HG03565 (cell line): Measurements from ENCODE around the gene PLIN3.
"Not testable (repeated sequence)": the region's sequence is repeated elsewhere in the genome, so short reads cannot be mapped to it uniquely, and the experiment has no call there.

Experiments used
- ATAC-seq: cut with Tn5 transposase; IDR thresholded peaks from one replicate; pipeline ENCODE4 v1.9.1; 2021; ENCODE audit warnings: mild to moderate bottlenecking, moderate library complexity; ENCODE audit not compliant: unreplicated experiment

PLIN3 gene

DNA sequence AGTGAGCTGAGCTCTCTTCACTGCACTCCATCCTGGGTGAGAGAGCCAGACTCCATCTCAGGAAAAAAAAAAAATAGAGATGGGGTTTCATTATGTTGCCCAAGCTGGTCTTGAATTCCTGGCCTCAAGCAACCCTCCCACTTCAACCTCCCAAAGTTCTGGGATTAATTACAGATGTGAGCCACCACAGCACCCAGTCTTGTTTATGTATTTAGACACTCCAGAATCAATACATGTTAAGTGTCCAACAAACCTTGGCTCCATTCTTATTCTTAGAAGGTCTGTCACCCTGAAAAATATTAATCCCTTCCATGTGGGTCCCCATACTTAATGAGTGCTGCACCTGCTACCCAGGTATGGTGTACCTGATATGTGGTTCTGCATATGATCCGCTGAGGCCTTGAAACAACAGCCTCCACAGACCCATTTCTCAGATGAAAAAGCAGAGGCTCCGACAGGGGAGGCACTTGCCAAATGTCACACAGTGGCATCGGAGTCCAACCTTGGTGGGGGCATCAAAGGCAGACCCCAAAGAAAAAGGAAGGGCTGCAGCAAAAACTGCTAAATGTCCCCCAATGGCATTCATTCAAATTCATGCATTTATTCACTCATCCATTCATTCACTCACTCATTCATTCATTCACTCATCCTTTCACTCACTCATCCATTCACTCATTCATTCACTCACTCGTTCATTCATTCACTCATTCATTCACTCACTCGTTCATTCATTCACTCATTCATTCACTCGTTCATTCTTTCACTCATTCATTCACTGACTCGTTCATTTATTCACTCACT, 52.6 kb downstream of the PLIN3 start:
- no peak for ATAC-seq

DNA sequence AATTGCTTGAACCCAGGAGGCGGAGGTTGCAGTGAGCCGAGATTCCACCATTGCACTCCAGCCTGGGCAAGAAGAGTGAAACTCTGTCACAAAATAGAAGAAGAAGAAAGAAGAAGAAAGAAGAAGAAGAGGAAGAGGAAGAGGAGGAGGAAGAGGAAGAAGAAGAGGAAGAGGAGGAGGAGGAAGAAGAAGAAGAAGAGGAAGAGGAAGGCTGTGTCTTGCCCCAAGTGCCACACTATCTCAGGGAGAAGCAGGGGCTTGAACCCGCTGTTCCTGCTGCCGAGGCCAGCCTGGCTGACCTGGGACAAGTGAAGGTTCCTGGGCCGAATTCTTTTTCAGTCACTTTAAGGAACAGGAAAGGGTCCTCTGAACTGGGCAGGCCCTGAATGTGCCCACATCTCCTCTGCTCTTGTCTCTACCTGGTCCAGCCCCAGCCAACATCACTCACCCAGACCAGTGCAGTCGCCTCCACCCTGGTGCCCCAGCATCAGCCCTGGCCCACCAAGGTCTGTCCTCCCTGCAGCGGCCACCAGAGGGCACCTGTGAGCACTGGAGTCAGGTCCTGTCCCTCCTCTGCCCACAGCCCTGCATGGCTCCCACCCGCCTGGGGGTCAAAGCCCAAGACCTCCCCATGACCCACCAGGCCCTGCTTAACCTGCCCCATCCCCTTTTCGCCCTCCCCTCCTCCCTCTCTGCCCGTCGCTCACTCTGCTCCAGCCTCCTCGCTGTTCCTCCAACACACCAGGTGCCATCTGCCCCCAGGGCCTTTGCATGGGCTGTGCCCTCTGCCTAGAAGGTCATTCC, 55.9 kb downstream of the PLIN3 start:
- ATAC-seq = no peak

DNA sequence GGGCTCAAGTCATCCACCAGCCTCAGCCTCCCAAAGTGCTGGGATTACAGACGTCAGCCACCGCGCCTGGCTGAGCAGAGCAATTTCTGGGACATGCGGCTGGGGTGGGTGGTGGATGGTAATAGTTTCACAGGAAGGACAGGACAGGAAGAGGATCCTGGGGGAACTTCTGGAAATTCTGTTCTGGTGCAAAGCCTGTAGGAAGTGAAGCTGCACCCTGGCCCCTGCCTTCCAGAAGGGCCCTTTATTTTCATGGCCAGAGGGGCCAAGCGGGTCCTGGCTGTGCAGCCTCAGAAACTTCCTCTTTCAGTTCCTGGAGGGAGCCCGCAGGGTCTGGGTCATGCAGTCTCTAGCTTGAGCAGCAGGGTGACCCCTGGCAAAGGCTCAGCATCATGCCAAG, 60.3 kb downstream of the PLIN3 start:
- no peak for ATAC-seq

DNA sequence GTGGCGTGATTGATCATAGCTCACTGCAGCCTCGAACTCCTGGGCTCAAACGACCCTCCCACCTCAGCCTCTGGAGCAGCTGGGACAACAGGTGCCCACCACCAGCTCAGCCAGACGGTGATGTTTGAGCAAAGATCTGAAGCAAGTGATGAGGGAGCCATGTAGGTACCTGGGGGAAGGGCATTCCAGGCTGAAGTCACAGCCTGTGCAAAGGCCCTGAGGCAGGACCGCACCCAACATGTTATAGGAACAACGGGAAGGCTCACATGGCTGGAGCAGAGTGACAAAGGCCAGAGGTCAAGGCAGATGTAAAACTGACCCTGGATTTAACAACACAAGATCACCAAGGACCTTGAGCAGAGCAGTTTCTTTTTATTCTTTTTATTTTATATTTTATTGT, 61.1 kb downstream of the PLIN3 start:
- no peak for ATAC-seq

DNA sequence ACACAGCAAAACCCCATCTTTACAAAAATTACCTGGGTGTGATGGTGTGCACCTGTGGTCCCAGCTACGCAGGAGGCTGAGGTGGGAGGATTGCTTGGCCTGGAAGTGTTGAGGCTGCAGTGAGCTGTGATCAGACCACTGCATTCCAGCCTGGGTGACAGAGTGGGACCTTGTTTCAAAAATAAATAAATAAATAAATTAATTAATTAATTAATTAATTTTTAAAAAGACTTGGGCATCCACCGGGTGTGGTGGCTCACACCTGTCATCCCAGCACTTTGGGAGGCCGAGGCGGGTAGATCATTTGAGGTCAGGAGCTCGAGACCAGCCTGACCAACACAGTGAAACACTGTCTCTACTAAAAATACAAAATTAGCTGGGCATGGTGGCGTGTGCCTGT, 62.3 kb downstream of the PLIN3 start:
- ATAC-seq = not testable (repeated sequence)

DNA sequence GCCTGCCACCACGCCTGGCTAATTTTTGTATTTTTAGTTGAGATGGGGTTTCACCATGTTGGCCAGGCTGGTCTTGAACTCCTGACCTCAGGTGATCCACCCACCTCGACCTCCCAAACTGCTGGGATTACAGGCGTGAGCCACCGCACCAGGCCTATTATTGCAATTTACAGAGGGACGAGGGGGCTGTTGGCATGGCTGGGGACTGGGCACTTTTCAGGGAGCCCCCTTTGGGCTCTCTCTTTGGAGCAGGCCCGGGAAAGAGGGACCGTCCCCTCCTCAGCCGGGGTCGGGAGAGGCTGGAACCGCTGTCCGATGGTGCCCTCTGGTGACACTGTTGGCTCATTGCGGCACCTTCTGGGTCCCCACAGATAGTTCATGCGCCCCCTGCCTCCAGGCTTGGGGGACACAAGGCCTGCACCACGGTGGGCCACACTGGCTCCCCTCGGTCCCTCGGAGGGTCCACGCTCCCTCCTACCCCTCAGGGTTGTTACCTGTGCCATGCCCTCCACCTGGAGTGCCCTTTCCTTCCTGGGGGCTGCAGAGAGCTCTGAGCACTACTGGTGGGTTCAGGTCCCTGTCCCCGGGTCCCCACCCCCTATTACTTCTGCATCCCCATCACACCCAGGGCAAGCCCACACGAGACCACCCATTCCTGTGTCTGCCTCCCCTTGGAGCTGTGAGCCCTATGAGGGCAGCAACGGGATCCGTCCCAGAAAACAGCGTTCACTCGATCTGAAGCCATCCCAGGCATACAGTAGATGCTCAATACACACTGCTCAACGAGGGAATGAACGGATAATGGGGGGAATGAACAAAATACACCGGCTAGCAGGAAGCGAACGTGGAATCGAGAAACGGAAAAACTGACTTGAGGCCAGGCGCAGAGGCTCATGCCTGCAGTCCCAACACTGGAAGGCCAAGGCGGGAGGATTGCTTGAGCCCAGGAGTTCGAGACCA, 63.5 kb downstream of the PLIN3 start:
- no peak for ATAC-seq

DNA sequence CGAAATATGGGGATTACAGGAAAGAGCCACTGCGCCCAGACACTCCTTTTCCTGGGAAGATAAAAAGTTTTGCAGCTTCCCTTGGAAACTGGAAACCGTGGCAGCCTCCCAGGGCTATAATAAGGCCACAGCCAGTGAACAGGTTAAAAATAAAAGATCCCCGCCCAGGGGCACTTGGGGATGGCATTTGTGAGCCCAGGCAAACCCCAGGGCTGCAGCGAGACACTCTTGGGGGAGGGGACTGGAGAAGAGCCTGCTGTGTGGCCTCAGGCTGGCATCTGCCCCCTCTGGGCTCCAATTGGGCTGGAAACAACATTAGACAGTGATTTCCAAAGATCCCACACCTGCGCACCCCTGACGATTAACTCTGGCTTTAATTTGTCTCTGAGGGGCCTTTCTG, 64.8 kb downstream of the PLIN3 start:
- ATAC-seq = no peak

DNA sequence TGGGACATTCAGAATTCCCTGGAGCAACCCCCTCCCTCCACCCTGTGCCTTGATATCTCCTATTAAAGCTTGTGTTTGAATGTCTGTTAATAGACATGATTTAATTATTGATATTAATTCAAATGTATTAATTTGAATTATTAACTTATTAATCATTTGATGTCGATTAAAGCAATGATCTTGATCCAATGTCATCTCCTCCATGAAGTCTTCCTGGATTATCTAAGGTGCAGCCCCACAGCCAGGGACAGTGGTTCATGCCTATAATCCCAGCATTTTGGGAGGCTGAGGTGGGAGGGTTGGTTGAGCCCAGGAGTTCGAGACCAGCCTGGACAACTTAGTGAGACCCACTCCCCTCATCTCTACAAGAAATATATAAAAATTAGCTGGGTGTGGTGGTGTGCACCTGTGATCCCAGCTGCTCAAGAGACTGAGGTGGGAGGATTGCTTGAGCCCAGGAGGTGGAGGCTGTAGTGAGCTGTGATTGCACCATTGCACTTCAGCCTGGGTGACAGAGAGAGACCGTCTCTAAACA, 66.3 kb downstream of the PLIN3 start:
- ATAC-seq = no peak

DNA sequence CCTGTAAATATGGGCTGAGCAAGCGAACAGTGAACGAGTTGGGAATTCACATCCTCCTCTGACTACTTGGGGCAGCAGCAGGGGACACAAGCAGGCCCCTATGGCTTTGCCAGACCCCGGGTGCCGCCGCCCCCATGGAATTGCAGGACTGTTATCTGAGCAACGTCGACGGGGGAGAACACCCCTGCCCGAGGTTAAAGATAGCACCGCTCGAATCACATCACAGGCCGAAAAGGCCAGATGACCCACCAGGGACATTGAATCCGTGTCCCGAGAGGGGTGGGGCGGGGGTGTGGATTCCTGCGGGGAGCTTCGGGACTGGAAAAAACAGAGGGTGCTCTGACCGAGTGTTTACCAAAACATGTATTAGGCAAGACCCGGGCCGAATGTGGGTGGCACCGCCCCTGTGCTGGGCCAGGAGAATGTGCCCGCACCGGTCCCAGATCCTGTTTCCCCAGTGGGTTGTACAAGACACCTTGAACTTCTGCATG, 66.8 kb downstream of the PLIN3 start:
- ATAC-seq = no peak

DNA sequence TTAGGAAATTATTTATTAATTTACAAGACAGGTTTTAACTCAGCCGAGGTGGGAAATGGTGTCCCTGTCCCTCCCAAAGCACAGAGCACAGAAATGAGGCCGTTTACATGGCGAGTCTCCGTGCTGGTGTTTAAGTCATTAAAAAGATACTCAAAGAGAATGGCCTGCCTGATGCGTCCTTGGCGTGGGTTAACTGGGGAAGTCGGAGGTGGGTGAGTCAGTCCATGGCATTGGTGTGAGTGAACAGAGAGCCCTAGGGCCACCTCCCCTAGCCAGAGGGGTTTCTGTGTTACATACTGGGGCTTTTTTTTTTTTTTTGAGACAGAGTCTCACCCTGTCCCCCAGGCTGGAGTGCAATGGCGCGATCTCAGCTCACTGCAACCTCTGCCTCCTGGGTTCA, 72.1 kb downstream of the PLIN3 start:
- no peak for ATAC-seq

DNA sequence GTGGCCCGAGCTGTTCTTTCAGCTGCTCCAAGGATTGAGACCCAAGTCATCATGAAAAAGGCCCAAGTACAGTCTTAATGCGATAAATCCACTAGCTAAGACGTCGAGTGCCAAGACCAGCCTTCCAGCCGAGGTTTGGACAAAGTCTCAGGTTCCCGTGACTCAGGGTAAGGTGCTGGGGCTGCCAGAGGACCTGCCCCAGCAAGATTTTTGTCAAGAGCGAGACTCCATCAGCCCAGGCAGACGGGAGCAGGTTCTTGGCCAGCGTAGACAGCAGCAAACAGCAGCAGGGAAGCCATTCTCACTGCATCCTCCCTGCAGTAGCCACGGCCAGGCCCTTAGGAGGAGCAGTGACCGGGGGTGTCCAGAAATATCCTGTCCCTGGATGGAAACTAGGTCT, 72.5 kb downstream of the PLIN3 start:
- no peak for ATAC-seq

DNA sequence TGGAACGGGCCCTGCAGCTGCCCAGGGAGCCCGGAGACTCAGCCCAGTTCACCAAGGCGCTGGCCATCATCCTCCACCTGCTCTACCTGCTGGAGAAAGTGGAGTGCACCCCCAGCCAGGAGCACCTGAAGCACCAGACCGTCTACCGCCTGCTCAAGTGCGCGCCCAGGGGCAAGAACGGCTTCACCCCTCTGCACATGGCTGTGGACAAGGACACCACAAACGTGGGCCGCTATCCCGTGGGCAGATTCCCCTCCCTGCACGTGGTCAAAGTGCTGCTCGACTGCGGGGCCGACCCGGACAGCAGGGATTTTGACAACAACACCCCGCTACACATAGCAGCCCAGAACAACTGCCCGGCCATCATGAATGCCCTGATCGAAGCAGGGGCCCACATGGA, 74.2 kb downstream of the PLIN3 start:
- ATAC-seq = not testable (repeated sequence)

DNA sequence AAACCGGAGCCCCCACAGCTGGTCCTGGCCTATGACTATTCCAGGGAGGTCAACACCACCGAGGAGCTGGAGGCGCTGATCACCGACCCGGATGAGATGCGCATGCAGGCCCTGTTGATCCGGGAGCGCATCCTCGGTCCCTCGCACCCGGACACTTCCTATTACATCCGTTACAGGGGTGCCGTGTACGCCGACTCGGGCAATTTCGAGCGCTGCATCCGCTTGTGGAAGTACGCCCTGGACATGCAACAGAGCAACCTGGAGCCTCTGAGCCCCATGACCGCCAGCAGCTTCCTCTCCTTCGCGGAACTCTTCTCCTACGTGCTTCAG, 74.6 kb downstream of the PLIN3 start:
- ATAC-seq = not testable (repeated sequence)

DNA sequence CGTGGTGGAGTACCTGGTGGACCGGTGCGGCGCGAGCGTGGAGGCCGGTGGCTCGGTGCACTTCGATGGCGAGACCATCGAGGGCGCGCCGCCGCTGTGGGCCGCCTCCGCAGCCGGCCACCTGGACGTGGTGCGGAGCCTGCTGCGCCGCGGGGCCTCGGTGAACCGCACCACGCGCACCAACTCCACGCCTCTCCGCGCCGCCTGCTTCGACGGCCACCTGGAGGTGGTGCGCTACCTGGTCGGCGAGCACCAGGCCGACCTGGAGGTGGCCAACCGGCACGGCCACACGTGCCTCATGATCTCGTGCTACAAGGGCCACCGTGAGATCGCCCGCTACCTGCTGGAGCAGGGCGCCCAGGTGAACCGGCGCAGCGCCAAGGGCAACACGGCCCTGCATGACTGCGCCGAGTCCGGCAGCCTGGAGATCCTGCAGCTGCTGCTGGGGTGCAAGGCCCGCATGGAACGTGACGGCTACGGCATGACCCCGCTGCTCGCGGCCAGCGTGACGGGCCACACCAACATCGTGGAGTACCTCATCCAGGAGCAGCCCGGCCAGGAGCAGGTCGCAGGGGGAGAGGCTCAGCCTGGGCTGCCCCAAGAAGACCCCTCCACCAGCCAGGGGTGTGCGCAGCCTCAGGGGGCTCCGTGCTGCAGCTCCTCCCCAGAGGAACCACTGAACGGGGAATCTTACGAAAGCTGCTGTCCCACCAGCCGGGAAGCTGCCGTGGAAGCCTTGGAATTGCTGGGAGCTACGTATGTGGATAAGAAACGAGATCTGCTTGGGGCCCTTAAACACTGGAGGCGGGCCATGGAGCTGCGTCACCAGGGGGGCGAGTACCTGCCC, 75.2 kb downstream of the PLIN3 start:
- peak; percentile 2 for ATAC-seq

DNA sequence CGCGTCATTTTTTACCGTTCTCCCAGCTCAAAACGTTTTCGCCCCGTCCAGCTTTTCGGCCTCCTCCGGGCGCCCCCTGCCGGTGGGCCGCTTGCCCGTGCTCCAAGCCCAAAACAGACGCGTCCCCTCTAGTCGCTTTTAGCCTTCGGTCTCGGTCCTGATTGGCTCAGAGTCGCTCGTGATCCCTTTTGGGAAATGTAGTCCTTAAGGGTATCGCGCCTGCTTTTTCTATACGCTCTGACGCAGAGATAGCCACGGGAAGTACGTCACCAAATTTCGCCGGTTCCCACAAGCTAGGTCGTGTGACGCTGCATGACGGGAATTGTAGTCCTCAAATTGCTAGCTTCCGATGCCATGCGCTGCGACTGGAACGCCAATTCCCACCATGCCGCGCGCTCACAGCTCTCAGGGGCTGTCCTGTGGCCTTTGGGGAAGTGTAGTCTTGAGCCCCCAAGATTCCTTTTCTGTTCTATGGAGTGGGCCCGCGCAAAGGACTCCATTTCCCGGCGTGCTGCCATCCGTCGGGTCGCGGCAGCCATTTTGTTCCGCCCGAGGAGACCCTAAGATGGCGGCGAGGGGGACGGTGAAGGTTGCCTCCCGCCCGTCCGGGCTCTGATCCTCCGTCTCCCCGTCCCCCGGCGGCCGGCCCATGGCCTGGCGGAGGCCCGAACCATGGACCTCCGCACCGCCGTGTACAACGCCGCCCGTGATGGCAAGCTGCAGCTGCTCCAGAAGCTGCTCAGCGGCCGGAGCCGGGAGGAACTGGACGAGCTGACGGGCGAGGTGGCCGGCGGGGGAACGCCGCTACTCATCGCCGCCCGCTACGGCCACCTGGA, 76.1 kb downstream of the PLIN3 start, which contains the start of gene FEM1A:
TSS of gene FEM1A (plus strand) at position 552 of the 836 bp plus-strand sequence. CDS start at position 673, 121 bp downstream.
- peak; percentile 82 for ATAC-seq
